Astrocyte (in vitro differentiated cells and primary cell): ENCODE data around the gene CMYA5. TPM values are rescaled to one million over a fixed set of nuclear protein-coding genes. Genes with fewer than 3 reads are reported as not detected.

Source experiments
- DNase-seq: peaks from one replicate; pipeline ENCODE4 v3.0.0-alpha.2; 2010; ENCODE audit warnings: low read depth
- FAIRE-seq: peaks from 2 replicates; lab custom pipeline; 2011; peaks lifted over from hg19 to GRCh38; lab: Jason Lieb, UNC
- H2AFZ ChIP-seq: 2 replicates; pipeline ENCODE4 v1.6.0; 2012; ENCODE audit warnings: low read depth, low read length, inconsistent platforms
- H3K27ac ChIP-seq: 2 replicates; pipeline ENCODE4 v1.5.1; 2011; ENCODE audit warnings: low read depth, low read length, inconsistent platforms
- H3K27me3 ChIP-seq: 2 replicates; pipeline ENCODE4 v1.6.0; 2011; ENCODE audit warnings: low read length, inconsistent platforms; ENCODE audit not compliant: insufficient read depth
- H3K36me3 ChIP-seq: 2 replicates; pipeline ENCODE4 v1.5.1; 2011; ENCODE audit warnings: low read length, inconsistent platforms; ENCODE audit not compliant: insufficient read depth
- H3K4me1 ChIP-seq: 2 replicates; pipeline ENCODE4 v1.5.1; 2011; ENCODE audit warnings: low read length, inconsistent platforms; ENCODE audit not compliant: insufficient read depth
- H3K4me2 ChIP-seq: 2 replicates; pipeline ENCODE4 v1.6.0; 2012; ENCODE audit warnings: low read length, inconsistent platforms
- H3K4me3 ChIP-seq: 2 replicates; pipeline ENCODE4 v1.5.1; 2011; ENCODE audit warnings: low read depth, mild to moderate bottlenecking, low read length, inconsistent platforms; ENCODE audit not compliant: insufficient read depth
- H3K79me2 ChIP-seq: 2 replicates; pipeline ENCODE4 v1.6.0; 2012; ENCODE audit warnings: mild to moderate bottlenecking, low read length, inconsistent platforms; ENCODE audit not compliant: insufficient read depth
- H3K9ac ChIP-seq: 2 replicates; pipeline ENCODE4 v1.6.0; 2012; ENCODE audit warnings: mild to moderate bottlenecking, low read length, inconsistent platforms
- H3K9me3 ChIP-seq: 2 replicates; pipeline ENCODE4 v1.5.1; 2012; ENCODE audit warnings: low read depth, mild to moderate bottlenecking, low read length, inconsistent platforms; ENCODE audit not compliant: insufficient read depth
- H4K20me1 ChIP-seq: 2 replicates; pipeline ENCODE4 v1.6.0; 2012; ENCODE audit warnings: low read length, inconsistent platforms; ENCODE audit not compliant: insufficient read depth
- H3K27ac Mint-ChIP-seq: one replicate; pipeline ENCODE4 v1.8.0; 2021; ENCODE audit warnings: mild to moderate bottlenecking, mixed read lengths; ENCODE audit not compliant: unreplicated experiment
- H3K27me3 Mint-ChIP-seq: one replicate; pipeline ENCODE4 v1.8.0; 2021; ENCODE audit warnings: low read depth, mixed read lengths; ENCODE audit not compliant: unreplicated experiment
- H3K36me3 Mint-ChIP-seq: one replicate; pipeline ENCODE4 v1.8.0; 2021; ENCODE audit warnings: low read depth, mixed read lengths; ENCODE audit not compliant: unreplicated experiment
- H3K4me1 Mint-ChIP-seq: one replicate; pipeline ENCODE4 v1.8.0; 2021; ENCODE audit warnings: low read depth, mixed read lengths; ENCODE audit not compliant: unreplicated experiment
- H3K4me3 Mint-ChIP-seq: one replicate; pipeline ENCODE4 v1.8.0; 2021; ENCODE audit warnings: mild to moderate bottlenecking, moderate library complexity, mixed read lengths; ENCODE audit not compliant: unreplicated experiment
- H3K9me3 Mint-ChIP-seq: one replicate; pipeline ENCODE4 v1.8.0; 2021; ENCODE audit warnings: mild to moderate bottlenecking, mixed read lengths; ENCODE audit not compliant: unreplicated experiment
- CTCF ChIP-seq: IDR thresholded peaks from 2 replicates; pipeline ENCODE4 v1.5.1; 2011; ENCODE audit warnings: low read depth, mild to moderate bottlenecking, inconsistent platforms, low read length, moderate library complexity; ENCODE audit not compliant: insufficient read depth
- EZH2 ChIP-seq: IDR thresholded peaks from 2 replicates; pipeline ENCODE4 v1.6.1; 2012; ENCODE audit warnings: mild to moderate bottlenecking, low read length, inconsistent platforms; ENCODE audit not compliant: insufficient read depth
- total RNA-seq: library from RNA; stranded (reverse); gene quantifications from 2 replicates; pipeline ENCODE4 v1.2.1, GENCODE V29; 2021

CMYA5 gene
- total RNA-seq, 1 donor from 2014 or later: 1.2 TPM

- no peaks in the 10 kb centered on the region for H3K4me1 ChIP-seq
- TF ChIP-seq CTCF (no peak), EZH2 (no peak)
- peaks cover 2% of the 10 kb centered on the region for H3K27me3 ChIP-seq
- H3K79me2 ChIP-seq: no peaks in the 10 kb centered on the region
- H3K4me2 ChIP-seq: no peak overlapping the region
- Mint-ChIP-seq H3K4me1 (no peaks in the 10 kb centered on the region), H3K4me3 (no peak overlapping the region), H3K9me3 (peaks cover 5% of the 10 kb centered on the region), H3K27ac (no peak overlapping the region), H3K27me3 (peaks cover 8% of the 10 kb centered on the region), H3K36me3 (no peaks in the 10 kb centered on the region)
- H3K27ac ChIP-seq: no peak overlapping the region
- H3K9ac ChIP-seq: no peak overlapping the region
- H2AFZ ChIP-seq: no peak overlapping the region
- H3K36me3 ChIP-seq: no peaks in the 10 kb centered on the region
- no peak overlapping the region for H3K4me3 ChIP-seq
- FAIRE-seq (no peak), DNase-seq (no peak)
- H4K20me1 ChIP-seq: no peaks in the 10 kb centered on the region
- no peaks in the 10 kb centered on the region for H3K9me3 ChIP-seq
Observed at GRCh38 chr5:79834754-79835714, 145.4 kb downstream of the CMYA5 start.

- no peak overlapping the region for H3K4me2 ChIP-seq
- H4K20me1 ChIP-seq: no peaks in the 10 kb centered on the region
- H3K79me2 ChIP-seq: no peaks in the 10 kb centered on the region
- no peak overlapping the region for H2AFZ ChIP-seq
- H3K36me3 ChIP-seq: no peaks in the 10 kb centered on the region
- Mint-ChIP-seq H3K4me1 (peaks cover 5% of the 10 kb centered on the region), H3K27me3 (peaks cover 4% of the 10 kb centered on the region), H3K36me3 (no peaks in the 10 kb centered on the region), H3K4me3 (no peak overlapping the region), H3K9me3 (no peaks in the 10 kb centered on the region), H3K27ac (no peak overlapping the region)
- H3K27me3 ChIP-seq: peaks cover 2% of the 10 kb centered on the region
- FAIRE-seq (no peak), DNase-seq (peak; percentile 42)
- no peak overlapping the region for H3K4me3 ChIP-seq
- no peak overlapping the region for H3K9ac ChIP-seq
- TF ChIP-seq CTCF (no peak), EZH2 (no peak)
- H3K27ac ChIP-seq: no peak overlapping the region
- H3K9me3 ChIP-seq: no peaks in the 10 kb centered on the region
- H3K4me1 ChIP-seq: no peaks in the 10 kb centered on the region
Observed at GRCh38 chr5:79837761-79838551, 148.3 kb downstream of the CMYA5 start.
